ENCODE results near the gene ZNF644.
"Not testable (repeated sequence)": the region's sequence is repeated elsewhere in the genome, so short reads cannot be mapped to it uniquely, and the experiment has no call there.

Gene ZNF644

DNA sequence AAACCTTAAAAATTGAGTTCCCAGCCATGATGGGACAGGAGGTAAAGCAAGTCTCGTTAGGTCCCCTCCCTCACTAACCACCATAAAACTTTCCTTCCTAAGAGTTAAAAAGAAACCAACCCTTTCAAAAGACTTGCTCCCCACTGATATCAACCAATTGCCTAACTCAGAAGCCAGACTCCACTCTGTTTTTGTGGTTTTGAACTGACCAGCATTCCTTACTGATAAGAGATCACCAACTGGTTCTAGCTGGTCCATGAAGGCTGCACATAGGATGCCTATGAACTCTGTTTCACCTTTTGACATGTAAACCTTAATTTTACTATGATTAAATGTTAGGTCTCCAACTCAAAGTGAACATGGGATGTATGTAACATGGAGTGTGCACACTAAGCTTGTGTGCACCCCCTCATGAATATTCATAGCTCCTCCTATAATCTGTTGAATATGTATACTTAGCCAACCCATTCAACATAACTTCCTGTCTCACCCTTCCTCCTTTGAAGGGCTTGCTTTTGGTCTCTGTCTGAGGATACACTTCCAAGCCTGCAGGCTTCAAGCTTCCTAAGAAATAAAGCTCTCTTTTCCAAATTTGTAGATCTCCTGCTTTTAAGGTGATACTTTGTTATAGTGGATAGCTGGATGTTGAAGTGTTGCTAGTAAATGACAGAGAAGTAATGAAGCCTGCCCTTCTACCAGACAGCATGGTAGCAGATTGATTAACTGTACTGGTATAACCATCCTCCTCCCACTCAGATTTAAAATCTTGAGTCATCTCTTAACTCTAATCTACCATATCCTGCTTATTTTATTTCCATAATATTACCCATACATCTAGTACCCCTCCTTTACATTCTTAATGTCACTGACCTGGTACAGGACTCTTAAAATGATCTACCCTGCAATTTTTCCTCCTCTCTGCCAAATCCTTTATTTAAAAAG lies 95.6 kb downstream of the ZNF644 start:
- DNase-seq, result no peak

DNA sequence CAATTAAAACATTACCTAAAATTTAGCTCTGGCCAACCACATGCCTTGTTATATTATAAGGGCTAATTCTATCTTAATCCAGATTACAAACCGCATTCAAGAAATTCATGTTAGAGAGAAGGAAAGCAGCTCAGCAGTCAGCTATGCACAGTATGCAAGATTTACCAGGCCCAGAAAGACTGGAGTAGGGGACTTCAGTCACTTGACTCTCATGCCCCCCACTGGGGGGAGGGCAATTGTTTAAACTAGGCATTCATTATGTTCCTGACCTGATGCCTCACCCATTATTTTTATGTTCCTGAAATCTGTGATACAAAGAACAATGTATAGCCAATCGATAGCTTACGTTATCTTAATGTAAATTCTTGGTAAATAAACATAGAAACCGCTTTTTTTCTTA lies 96.9 kb downstream of the ZNF644 start:
- no peak for DNase-seq

DNA sequence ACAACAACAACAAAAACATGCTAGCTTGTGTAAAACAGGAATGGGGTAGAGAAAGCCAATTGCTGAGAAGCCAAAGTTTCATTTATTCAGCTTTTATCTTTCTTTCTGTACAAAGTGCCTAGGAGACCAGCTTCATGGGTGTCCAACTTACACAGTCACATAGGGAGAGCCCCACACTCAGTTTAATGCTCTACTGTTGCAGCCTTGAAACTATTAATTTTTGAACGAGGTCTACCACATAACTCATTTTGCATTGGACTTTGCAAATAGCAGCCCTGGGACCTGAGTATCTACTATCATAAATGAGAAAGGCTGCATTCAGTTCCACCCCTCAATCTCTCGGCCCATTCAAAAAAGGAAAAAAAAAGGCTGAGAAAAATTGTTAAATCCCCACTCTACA lies 98.8 kb downstream of the ZNF644 start:
- no peak for DNase-seq

DNA sequence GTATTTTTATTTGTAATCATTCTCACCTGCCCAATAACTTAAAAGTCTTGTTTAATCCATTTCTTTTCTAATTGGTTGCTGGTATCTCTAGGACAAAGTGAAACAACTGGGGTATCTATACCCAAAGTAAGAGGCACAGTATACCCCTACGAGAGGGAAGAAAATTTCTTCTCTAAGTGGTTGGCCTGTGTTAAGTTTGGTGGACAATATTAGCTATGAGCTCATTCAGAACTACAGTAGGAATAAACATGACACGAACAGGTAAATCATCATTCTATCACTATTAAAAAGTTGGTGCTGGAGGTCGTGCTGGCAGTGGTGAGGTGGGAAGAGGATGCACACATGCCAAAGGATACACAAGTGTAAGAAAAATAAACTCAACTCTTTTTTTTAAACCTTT lies 99.6 kb downstream of the ZNF644 start:
- DNase-seq, result no peak

DNA sequence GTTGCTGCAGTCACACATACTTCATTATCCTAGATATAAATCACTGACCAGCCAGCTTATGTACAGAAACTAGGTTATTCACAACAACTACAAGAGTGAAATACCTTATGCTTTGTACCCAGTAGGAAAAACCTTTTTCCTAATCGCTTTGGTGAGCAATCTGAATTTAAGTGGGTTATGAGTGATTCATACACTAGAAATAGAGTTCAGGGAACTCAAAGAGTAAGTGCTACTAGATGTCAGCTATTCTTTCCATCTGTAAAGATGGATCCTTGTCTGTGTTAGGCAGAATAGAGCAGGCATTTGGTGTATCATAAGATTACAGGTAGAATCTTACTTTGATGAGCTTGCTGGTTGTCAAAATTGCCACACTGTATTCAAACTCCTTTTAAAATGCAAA lies 101.9 kb downstream of the ZNF644 start:
- no peak for DNase-seq

DNA sequence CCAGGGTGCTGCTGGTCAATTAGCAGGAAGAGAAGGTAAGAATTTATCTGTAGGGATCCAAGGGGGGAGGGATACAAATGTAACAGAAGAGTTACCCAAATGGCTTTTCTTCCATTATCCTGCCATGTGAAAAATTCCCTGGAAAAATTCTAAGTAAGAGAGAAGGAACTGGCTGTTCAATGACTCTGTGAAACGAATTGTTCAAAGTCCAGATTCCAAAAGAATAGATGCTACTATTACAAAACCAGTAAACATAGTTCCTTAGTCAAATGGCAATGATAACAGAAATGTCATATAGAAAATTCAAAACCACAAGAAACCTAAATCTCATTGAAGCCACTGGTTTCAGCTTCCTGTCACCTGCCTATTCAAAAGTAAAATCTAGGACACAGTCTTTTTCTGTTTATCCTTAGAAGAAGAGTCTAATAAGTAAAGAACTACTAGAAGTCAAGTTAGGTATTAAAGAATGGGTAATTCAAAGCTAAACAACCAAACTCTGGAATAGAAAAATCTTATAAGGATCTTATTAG lies 102.6 kb downstream of the ZNF644 start:
- no peak for DNase-seq

DNA sequence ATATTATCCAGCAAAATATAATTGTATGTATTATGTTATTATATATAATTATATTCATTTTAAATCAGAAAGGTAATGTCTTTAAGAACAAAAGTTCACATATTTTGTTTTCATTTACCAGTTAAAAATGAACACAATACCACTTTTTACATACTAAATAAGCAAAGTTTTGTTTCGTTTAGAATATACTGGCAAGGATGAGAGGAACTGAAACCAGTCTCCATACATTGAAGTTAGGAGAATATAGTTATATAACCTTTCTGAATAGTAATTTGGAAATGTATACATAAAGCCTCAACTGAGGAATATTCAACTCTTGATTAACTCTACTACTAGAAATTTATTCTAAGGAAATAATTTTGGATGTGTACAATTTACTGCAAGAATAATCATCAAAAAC lies 110.5 kb downstream of the ZNF644 start:
- DNase-seq, result no peak

DNA sequence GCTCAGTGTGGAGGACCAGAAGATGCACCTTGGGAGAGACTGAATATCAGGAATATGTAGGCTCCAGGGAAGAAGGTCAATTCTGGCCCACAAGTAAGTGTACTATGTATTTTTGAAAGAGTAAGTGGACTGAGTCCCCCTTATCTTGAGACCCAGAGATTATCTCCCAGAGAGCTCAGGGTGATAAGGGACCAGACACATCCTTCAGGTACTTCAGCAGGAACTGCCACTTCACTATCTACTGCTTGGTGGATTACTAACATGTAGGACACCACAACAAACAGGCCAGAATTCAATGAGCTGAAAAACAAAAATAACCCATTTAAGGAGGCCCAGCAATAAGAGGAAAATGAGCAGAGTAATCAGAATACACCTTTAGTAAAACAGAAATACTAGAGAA lies 119.2 kb downstream of the ZNF644 start:
- DNase-seq, result no peak

DNA sequence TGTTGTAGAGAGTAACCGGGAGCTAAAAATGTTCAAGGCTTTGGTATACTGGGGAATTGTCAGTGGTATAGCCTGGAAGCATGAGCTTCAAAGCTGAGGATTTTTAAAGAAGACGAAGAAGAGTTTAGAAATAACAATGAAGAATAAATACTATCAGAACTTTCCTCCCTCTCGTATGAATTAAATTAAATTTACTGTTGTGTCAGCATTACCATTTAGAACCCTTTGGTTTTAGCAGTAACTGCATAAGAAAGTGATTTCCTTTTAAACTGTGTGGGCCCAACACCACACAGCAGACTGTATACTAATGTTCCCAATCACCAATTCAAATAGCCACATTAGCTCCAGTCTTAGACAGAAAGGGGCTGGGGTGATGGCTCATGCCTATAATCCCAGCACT lies 122.6 kb downstream of the ZNF644 start:
- no peak for DNase-seq

DNA sequence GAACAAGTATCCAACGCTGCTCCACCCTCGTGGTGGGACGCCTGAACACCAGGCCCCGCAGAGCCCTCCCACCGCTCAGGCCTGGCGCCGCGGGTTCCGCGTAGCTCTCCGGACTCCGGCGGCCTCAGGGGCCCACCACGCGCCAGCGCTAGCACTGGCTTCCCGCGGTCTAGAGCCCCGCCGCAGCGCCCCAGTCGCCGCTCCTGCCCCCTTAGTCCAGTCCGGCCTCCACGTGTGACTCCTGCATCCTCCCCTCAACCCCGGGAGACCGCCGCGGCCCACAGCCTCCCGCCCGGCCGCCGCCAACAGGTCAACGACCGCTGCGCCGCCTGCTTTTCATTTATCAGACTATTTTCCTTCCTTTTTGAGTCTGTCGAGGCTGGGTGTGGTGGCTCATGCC lies 128.2 kb downstream of the ZNF644 start:
- DNase-seq, result not testable (repeated sequence)

DNA sequence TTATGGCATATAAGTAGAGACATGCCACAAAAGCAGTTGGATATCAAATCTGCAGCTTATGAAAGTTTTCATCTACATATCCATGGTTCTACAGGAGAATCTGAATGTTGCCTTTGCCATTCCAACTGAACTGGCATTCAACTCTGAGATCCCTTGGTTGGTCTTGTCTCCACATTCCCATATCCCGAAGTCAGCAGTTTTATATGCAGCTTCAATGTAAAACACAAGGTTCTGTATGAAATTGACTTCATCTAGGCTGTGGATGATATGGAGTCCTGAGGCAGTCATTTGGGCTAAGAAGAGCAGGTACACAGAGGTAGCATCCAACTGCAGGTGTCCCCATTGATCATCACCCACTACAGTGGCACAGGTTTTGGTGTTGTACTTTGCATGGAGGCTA lies 129.0 kb downstream of the ZNF644 start:
- not testable (repeated sequence) for DNase-seq

DNA sequence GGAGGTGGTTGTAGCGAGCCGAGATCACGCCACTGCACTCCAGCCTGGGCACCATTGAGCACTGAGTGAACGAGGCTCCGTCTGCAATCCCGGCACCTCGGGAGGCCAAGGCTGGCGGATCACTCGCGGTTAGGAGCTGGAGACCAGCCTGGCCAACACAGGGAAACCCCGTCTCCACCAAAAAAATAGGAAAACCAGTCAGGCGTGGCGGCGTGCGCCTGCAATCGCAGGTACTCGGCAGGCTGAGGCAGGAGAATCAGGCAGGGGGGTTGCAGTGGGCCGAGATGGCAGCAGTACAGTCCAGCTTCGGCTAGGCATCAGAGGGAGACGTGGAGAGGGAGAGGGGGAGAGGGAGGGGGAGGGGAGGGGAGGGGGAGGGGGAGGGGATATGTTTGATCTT lies 129.6 kb downstream of the ZNF644 start:
- not testable (repeated sequence) for DNase-seq

DNA sequence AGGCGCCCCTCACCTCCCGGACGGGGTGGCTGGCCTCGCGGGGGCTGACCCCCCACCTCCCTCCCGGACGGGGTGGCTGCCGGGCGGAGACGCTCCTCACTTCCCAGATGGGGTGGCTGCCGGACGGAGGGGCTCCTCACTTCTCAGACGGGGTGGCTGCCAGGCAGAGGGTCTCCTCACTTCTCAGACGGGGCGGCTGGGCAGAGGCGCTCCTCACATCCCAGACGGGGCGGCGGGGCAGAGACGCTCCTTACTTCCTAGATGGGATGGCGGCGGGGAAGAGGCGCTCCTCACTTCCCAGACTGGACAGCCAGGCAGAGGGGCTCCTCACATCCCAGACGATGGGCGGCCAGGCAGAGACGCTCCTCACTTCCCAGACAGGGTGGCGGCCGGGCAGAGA lies 130.1 kb downstream of the ZNF644 start:
- DNase-seq, result not testable (repeated sequence)

DNA sequence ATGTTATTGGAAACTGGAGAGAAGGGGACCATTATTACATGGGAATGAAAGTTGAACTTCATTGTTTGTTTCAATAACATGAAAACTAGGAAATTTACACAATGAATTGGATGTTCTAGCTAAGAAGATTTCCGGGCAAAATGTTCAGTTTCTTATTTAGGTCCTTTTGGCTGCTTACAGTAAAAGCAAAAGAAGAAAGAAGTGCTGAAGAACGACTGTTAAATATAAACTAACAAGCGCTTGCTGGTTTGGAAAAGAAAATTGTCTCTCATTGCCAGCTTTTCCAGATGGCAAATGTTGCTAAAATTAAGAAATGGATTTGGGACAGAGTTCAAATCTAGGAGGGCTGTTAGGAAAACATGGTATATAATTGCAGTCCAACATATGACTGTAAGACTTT lies 139.6 kb downstream of the ZNF644 start:
- DNase-seq, result no peak

DNA sequence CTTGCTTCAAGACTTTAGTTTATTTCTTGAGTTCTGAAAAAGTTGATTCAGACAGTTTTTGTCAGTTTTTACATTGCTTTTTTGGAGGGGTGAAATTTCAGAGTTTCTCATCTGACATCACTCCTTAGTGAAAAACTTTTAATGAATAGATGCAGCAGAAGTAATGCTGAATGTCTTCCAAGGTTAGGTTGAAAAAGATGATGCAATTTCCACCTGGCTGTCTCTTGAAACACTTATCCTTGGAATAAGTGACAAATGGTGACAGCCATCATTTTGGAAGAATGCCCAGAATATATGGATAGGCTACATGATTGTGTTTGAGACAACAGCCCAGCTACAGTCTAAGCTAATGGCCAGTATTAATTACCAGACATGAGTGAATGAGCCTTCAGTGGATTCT lies 140.8 kb downstream of the ZNF644 start:
- no peak for DNase-seq

DNA sequence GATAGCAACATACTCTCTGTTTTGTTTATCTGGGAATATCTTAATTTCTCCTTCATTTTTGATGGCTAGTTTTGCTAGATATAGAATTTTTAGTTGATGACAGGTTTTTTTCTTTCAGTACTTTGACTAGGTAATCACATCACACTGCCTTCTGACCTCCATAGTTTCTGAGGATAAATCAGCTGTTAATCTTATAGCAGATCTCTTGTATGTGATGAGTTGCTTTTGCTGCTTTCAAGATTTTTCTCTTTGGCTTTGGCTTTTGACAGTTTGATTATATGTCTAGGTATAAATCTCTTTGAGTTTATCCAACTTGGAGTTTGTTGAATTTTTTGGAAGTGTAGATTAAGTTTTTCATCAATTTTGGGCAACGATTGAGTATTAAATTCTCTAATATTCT lies 142.6 kb downstream of the ZNF644 start:
- DNase-seq, result no peak

DNA sequence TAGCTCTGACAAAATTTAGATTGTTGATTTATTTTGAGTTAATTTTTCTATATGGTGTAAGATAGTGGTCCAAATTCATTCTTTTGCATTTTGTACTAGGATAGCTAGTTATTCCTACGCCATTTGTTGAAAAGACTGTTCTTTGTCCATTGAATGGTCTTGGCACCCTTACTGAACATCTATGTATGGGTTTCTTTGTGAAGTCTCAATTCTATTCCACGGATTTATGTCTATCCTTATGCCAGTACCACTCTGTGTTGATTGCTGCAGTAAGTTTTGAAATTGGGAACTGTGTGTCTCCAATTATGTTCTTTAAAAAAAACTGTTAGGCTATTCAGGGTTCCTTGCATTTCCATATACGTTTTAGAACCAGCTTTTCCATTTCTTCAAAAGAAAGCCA lies 145.7 kb downstream of the ZNF644 start:
- DNase-seq, result no peak

All from NCI-H1092 (cell line).